HG03469 (cell line): ENCODE data around the gene PDZD7.
"Not testable (repeated sequence)": the region's sequence is repeated elsewhere in the genome, so short reads cannot be mapped to it uniquely, and the experiment has no call there.

Experiments used
- ATAC-seq: cut with Tn5 transposase; IDR thresholded peaks from one replicate; pipeline ENCODE4 v1.9.1; 2021; ENCODE audit warnings: mild to moderate bottlenecking, moderate library complexity, moderate number of reproducible peaks; ENCODE audit not compliant: unreplicated experiment

Gene PDZD7

DNA sequence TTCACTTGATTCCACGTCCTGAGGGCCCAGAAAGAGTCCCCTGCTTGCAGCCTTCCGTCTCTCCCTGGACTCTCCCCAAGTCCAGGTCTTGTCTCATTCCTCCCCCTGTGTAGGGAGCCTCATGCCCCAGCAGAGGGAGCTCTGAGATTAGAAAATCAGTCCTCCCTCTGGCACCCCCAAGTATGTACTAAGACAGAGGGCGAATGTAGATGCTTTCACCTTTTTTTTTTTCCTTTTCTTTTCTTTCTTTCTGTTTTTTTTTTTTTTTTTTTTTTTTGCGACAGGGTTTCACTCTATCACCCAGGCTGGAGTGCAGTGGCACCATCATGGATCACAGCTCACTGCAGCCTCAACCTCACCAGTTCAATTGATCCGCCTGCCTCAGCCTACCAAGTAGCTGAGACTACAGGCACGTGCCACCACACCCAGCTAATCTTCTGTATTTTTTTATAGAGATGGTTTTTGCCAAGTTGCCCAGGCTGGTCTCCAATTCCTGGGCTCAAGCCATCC lies 10.4 kb upstream of the PDZD7 start:
- ATAC-seq = no peak

DNA sequence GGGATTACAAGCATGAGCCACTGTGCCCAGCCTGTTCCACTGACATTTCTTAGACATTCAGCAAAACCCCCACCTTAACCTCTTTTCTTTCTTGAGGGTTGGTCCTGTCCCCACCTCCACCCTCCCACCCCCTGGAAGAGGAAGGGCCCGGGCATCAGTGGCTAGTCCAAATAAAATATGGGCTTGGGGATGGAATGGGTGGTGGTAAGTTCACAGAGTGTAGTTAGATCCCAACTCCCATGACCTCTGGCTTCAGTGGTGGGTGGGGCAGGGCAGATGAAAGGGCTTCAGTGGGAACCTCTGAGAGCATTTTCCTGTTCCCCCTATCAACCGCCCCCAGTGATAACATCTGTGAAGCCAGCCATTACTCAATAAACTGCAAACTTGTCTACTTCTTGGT lies 9.9 kb upstream of the PDZD7 start:
- ATAC-seq = no peak

DNA sequence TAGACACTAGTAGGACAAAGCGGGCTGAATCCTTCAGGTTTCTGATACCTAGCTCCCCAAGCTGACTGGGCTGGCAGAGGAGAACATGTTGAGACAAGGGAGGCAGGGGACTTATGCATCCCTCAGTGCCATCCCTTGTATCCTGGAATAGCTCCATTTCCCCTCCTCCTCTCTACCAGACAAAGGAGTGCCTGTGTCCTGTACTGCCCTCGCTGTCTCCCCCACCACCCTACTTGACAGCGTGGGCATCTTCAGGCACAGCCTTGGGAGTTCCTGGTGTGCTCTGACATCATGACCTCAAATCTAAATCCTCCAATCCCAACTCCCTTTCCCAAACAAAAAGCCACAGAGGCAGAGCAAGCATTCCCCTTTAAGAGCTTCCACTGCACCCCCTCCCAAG lies 9.1 kb upstream of the PDZD7 start:
- no peak for ATAC-seq

DNA sequence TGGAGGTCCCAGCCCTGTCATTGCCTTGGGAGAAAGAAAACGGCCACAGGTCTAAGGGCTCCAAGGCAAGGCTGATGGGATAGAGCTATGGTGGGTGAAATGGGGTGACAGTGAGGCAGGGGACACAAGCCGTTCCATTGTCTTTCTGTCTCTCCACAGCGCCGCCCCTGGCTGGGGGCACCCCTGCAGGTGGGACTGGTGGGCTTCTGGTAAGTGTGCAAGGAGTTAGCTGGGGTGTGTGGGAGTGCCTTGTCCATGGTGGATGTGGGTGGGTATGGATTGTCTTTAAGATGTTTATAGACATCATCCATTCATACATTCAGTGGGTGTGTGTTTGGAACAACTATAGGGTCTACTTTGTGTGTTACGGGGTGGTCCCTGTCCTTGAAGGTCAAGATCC lies 7.6 kb upstream of the PDZD7 start:
- no peak for ATAC-seq

DNA sequence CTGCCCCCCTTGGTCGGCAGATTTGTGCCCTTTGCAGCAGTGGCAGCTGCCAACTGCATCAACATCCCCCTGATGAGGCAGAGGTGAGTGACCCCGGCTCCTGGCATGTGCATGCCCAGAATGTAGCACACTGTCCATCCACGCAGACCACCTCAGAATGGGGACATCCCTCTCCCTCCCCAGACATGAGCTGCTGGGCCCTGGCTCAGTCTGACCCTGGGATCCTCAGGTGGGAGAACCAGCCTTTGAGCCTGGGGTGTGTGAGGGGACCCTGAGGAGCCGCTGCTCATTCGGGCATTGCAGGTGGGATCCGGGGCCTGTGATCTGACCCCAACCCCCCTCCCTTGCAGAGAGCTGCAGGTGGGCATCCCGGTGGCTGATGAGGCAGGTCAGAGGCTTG lies 5.8 kb upstream of the PDZD7 start:
- ATAC-seq = no peak

DNA sequence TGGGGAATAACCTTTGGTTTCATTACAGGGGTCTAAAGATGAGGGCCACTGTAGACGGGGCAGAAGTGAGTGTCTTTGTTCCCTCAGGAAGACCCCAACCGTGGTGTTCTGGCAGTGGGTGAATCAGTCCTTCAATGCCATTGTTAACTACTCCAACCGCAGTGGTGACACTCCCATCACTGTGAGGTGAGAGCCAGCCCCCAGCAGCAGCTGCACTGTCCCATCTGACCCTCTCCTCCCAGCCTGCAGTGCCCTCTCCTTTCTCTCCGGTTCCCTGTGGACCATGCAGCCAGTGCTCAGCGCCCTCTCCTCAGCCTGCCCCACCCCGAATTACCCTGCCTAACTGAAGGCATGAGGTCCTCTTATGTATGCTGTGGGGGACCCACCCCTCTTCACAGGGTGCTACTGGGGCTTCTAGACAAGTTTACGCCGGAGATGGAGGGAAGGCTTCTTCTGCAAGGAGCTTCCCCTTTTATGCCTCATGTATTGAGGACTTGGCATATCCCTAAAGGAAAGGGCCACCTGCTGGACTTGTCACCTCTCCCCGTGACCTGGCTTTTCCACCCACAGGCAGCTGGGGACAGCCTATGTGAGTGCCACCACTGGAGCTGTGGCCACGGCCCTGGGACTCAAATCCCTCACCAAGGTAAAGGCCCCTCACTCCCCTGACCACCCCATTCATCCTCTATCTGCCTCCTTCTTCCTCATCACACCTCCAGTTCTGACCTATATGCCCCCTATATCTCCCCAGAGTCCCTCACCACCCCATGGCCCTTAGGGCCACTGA lies 5.2 kb upstream of the PDZD7 start:
- no peak for ATAC-seq

DNA sequence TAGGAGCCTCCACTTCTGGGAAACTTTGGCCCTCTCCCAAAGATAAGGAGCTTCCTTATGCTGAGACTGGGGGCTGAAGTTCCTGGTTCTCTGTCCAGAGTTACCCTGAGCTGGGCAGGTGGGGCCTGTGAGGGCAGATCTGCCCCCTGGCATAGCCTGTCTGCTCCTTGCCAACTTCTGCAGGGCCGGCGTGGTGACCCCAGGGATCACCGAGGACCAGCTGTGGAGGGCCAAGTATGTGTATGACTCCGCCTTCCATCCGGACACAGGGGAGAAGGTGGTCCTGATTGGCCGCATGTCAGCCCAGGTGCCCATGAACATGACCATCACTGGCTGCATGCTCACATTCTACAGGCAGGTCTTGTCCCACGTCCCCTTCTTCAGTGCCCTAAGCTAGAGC lies 4.4 kb upstream of the PDZD7 start:
- ATAC-seq = no peak

DNA sequence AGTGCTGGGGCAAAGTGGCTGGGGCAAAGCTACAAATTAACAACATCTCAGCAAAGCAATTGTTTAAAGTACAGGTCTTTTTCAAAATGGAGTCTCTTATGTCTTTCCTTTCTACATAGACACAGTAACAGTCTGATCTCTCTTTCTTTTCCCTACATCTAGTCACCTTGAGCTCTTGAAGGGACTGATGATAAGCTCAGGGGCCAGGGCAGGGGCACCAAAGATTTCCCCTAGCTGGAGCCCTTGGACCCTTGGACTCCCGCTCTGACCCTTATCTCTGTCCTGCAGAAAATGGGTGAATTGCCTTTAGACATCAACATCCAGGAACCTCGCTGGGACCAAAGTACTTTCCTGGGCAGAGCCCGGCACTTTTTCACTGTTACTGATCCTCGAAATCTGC lies 3.5 kb upstream of the PDZD7 start:
- not testable (repeated sequence) for ATAC-seq

DNA sequence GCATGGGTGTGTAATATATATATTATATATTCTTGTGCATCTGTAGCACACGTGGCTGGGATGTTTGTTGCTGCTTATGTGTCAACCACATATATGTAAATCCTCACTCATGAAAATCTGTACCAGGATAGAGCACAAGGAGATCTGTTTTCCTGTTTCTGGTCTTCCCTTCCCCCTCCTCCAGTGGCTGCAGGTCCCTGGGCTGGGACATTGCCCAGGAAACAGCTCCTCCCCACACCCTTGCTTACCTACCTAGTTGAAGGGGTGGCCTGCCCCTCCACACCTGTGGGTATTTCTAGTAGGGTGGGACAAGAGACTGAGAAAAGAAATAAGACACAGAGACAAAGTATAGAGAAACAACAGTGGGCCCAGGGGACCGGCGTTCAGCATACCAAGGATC lies 2.3 kb upstream of the PDZD7 start:
- no peak for ATAC-seq

DNA sequence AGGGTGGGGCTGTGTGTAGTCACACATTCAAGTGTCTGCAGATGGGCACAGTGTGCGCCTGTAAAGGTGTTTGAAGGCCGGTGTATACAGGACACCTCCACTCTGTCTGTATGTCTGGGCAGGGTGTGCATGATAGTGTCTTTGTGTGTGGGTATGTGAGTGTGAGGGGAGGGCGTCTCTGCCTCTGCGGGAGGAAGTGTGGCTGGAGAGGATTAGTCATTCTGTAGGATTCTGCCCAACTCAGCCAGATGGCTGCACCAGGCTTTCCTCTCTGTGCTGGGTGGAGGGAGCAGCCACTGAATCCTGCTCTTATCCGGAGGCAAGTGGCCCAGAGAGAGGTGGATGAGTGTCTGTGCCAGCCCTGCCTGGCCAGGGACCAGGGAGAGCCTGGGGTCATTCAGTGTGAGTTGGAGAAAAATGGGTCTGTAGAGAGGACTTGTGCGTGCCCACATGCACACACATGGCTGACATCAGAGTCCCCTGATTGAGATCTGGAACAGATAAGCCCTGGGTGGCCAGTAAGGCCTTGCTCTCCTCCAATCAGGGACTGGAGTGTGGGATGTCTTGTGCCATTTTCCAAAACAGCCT lies 1.8 kb upstream of the PDZD7 start:
- ATAC-seq = no peak

DNA sequence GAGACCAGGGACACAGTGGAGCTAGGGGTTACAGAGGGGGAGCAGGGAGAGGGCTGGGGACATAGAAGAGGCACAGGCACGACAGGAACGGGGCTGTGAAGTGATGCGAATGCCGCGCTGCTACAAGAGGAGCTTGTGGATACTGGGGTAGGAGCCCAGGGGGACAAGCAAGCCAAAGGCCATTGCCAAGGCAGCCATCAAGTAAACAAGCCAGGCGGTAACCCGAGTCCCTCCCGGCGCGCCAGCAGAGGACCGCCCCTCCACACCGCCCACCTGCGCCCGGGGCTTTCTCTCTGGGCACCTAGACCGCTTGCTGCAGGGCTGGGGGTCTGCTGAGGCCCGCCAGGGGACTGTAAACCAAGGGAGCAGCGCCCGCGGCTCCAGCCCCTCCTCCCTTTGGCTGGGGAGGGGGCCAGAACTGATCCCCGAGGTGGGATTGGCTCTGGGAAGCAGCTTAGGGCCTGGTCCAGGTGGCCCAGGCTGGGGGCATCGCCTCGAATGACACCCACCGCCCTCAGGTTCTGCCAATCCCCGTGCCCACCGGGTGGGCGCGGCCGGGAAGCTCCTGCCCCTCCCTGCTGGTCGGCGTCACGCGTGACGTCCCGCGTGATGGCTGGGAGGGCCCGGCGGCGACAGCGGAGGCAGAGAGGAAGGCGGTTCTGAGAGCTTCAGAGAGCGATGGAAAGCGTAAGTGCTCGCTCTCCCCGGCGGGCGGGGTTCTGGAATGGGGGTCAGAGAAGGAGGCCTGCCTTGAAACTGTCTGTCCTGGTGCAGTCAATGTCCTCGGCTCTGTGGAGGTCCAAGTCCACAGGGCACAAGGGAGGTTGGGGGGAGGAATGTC lies 1.1 kb upstream of the PDZD7 start:
- ATAC-seq = no peak

DNA sequence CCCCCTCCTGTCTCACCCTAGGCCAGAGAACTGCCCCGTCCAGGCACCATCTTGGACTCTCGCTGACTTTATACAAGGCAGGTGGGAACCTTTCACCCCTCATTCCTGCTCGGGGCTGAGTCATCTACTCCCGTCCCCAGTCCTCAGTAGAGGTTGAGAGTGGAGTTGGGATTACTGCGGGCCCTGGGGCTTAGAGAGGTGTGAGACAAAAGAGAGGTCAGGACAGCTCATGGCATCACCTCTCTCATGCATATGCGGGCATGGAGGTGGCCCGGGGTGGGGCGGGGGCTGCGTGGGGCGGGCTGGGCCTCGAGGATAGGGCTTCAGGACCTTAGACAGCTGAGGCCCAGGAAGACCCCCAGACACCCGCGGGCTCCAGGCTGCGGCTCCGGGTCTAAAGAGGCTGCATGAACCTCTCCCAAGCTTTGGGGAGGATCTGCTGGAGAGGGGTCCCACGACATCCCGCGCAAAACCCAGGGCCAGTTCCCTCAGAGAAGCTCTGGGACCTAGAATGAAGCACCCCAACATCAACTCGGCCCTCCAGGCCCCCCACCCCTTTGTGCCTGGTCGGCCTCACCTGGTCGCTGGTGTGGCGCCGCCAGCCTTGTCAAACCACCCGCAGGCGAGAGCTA lies 317 bp downstream of the PDZD7 start:
- ATAC-seq = no peak

DNA sequence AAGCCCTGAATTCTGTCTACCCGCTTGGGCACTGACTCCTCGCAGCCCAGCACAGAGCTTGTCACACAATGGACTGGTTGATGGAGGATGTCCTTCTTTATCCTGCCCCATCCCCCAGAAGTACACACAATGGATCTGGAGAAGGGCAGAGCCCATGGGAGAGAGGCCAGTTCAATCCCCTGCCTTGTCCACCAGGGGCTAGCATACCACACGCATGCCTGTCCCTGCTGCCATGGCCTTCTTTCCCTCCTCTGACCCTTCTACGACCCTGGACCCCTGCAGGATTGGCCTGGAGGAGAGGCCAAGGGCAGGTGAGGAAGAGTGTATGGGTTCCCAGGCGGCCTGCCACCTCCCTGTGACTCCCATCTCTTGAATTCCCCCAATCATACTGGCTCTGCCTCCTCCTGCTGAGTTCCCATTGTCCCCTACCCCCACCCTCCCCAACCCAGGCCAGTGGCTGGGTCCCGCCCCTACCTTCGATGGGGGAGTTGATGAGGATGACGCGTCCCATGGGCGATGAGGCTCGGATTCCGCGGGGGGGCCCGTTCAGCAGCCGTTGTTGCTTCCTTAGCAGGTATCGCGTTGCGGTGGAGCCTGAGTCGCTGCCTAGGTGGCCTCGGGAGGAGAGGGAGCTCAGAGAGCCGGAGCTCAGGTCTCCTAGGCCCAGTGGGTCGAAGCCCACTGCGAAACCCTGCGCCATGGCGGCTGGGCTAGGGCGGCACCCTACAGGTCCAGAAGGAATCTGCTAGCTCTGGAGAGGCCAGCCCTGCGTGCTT lies 1.2 kb downstream of the PDZD7 start:
- ATAC-seq = no peak

DNA sequence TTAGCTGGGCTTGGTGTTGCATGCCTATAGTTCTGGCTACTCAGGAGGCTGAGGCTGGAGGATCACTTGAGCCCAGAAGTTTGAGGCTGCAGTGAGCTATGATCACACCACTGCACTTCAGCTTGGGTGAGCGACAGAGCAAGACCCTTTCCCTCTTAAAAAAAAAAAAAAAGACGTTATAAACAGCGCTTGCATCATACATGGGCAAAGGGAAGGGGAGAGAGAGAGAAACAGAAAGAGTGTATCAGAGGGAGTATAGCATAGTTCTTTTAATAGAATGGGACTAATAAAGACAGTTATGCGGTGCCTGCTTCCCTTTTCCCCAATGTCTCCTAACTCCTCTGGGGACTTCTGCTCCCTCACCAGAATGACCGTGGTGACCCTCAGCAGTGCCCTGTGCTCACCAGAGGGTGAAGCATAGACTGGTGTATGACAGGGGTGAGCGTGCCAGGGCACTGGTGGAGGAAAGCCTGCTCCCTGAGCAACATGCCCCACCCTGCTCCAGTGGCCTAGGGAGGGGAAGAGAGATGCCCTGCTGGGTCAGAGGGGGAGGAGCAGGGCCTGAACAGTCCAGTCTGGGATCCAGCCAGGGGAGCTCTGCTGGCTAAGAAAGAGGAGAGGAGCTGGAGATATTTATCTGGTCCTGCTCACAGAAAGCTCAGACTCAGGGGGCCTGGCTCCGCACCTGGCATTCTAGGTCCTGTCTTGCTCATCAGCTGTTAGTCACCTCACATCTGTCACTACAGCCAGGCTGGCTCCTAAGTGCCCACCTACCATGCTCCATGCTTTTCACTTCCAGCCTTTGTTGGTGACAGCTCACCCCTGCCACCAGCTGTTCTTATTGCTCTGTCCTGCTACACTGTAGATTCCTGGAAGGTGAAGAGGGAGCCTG lies 2.2 kb downstream of the PDZD7 start:
- no peak for ATAC-seq

DNA sequence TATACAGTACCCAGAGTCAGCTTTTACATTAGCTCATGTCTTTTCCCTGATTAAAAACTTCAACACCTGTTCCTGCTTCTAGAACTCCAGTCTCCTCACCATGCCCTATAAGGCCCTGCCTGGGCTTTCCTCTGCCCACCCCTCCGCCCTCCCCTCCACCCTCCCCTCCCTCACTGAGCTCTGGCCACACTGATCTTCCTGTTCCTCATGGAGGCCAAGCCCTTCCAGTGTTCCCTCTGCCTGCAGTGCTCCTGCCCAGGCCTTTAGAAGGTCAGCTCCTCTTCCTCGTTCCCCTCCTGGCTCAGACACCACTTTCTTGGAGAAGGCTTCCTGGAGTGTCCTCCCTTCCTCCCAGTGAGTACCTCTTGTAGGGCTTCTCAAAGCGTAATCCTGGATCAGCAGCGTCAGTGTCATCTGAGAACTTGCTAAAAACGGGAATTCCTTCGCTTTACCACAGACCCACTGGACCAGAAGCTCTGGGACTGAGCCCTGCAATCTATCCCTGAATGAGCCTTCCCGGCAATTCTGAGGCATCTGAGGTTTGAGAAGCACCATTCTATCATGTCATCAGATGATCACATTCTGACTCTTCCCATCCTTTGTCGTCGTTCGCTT lies 3.7 kb downstream of the PDZD7 start:
- ATAC-seq = no peak

DNA sequence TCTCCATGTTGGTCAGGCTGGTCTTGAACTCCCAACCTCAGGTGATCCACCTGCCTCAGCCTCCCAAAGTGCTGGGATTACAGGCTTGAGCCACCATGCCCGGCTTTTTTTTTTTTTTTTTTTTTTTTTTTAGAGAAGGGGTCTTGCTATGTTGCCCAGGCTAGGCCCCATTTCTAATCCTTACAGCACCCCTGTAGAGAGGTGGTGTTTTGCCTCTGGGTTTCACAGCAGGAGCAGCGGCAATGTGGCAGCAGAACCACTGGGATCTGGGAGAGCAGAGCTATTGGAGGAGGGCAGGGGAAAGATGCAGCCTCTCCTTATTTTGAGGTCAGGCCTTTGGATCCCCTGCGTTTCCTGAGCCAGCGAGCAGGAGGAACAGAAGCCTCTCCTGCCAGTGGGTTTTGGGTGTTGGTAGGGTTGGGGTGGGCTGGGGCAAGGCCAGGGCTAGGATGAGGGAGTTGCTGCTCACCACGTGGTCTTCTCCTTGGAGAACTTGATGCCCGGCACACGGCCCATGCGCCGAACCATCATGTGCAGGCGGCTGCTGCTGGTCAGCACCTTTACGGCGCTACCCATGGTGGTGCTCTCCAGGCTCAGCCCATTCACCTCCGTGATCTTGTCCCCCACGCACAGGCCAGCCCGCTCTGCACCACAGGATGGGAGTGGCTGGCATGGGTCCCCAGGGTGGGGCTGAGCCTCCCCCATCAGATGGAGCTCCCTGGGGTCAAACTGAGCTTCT lies 7.8 kb downstream of the PDZD7 start:
- no peak for ATAC-seq

DNA sequence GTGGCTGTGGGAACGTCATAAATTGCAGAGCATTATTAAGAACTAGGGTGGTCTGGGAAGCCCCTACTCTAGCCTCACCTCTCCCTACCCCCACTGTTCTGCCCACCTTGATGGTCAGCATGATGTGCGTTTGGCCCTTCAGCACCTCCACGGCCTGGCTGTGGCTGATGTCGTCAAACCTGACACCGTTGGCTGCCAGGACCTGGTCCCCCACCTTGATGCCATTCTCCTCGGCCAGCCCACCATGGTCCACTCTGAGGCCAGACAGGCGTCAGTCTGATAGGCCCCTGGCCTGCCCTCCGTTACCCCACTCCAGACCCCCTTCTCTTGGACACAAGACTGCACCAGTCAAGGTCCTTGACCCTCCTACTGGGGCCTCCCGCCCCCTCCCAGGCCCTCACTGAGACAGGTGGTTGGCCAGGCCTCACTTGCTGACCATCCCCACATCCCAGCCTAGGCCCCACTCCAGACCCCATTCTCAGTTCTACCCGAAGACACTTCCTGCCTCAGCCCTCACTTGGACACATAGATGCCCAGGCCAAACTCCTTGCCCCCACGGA lies 9.2 kb downstream of the PDZD7 start:
- ATAC-seq = no peak

DNA sequence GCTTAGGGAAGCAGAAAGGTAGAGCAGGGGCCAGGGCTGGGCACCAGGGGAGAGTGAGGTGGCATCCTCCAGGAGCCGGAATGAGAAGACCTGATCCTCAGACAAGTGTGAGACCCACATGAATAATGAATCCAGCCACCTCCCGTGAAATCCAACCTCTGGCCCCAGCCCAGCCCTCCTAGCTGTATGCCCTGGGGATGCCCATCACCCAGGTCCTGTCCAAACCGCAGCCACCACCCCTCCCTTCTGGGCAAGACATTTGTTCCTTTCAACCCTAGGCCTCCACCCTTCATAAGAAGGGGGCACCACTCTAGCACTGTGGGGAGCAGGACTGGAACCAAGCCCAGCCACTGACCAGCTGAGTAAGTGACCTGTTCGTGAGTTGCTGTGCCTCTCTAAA lies 9.7 kb downstream of the PDZD7 start:
- ATAC-seq = no peak
